Vagina (tissue), 2 donors: ENCODE data around the gene MAP4K4. TPM values are rescaled to one million over a fixed set of nuclear protein-coding genes. Genes with fewer than 3 reads are reported as not detected.

ENCODE experiments used
- DNase-seq, 2 donors: peaks; one replicate each; pipeline ENCODE4 v3.0.0-alpha.2; 2017; ENCODE audit errors: extremely low spot score in 2 of 2
- H3K27ac ChIP-seq: fragments of 200-600 bp; sonication (generic); one replicate; pipeline ENCODE4 v1.5.1; 2019
- H3K27me3 ChIP-seq: fragments of 200-600 bp; sonication (generic); one replicate; pipeline ENCODE4 v1.5.1; 2019
- H3K36me3 ChIP-seq, 2 donors: fragments of 200-600 bp; sonication (generic); one replicate each; pipeline ENCODE4 v1.5.1; 2017 to 2019
- H3K4me1 ChIP-seq: fragments of 200-600 bp; sonication (generic); one replicate; pipeline ENCODE4 v1.5.1; 2019
- H3K4me3 ChIP-seq, 2 donors: fragments of 200-600 bp; sonication (generic); 1 replicate in 1 of 2; 2 replicates in 1 of 2; pipeline ENCODE4 v1.5.1; 2016 to 2019
- H3K9me3 ChIP-seq: fragments of 200-600 bp; sonication (generic); one replicate; pipeline ENCODE4 v1.5.1; 2019
- POLR2A ChIP-seq, 2 donors: fragments of 450-650 bp; IDR thresholded peaks; one replicate each; pipeline ENCODE4 v1.6.1; 2017; ENCODE audit warnings: antibody characterized with exemption in 2 of 2, mild to moderate bottlenecking in 2 of 2, moderate library complexity in 2 of 2
- POLR2AphosphoS5 ChIP-seq, 2 donors: sonication (generic); formaldehyde crosslinking; IDR thresholded peaks; one replicate each; pipeline ENCODE4 v1.9.0; 2017; ENCODE audit warnings: antibody characterized with exemption in 2 of 2, mild to moderate bottlenecking in 2 of 2, low read depth in 1 of 2; ENCODE audit not compliant: insufficient read depth in 1 of 2
- intact Hi-C: fragments of 100-400 bp; cut with DNase I; formaldehyde crosslinking; loops from one replicate; pipeline ENCODE4 v1.15.1; 2023
- total RNA-seq: library from RNA; depleted of rRNA; stranded (reverse); fragments of >200 nt; gene quantifications from one replicate; pipeline ENCODE4 v1.2.3, GENCODE V29; 2016
- TF ChIP-seq, protein P1 (sequence below), 3 experiments: fragments of 450-650 bp in 2 of 3; fragments of 200-600 bp in 1 of 3; sonication (generic) in 1 of 3; IDR thresholded peaks; one replicate each; pipeline ENCODE4 v1.5.1; 2017 to 2019; ENCODE audit warnings: antibody characterized with exemption in 3 of 3, mild to moderate bottlenecking in 2 of 3, moderate library complexity in 2 of 3

The MAP4K4 gene
- total RNA-seq, 1 donor from 2014 or later, result 75.9 TPM

DNA sequence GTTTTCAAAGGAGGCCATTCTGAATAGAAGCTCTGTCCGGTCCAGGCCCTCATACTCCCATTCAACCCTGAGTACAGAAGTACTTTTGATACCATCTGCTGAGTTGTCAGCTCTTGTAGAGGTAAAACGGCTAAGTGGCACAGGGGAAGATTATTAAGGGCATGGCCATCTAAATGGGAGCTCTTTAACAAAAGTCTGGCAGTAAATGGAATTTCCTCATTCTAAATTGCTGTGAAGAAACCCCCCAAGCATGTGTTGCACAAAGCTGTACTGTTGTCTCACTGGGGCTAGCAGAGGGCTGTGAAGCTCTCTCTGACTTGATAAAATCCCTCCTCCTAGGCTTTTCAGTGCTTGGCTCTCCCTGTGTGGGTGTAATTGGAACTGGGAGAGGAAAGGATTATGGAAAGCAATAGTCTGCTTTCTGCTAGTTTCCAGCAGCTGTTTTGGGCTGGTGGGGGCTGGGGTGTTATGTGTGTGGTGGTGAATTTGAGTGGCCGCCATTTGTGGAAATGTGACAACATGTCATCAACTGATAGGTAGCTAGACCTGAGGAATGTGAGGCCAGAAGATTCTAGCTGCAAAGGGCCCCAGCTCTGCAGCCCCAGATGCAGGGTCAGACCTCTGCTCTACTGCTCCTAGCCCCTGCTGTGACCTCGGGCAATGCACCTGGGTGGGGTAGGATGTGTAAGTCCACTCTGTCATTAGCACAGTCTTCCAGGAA, 65.1 kb downstream of the MAP4K4 start:
- Histone ChIP-seq H3K9me3 (no peaks in the 10 kb centered on the region), H3K4me1 (peaks cover 56% of the 10 kb centered on the region), H3K36me3 (no peaks in the 10 kb centered on the region), H3K27me3 (no peaks in the 10 kb centered on the region), H3K4me3 (no peak overlapping the region), H3K27ac (peak overlapping the region; percentile 56)
- intact Hi-C loops, result no loop called here
- DNase-seq, result no peak
- TF ChIP-seq POLR2A (IDR thresholded peaks at IDR 0.05) (no peak), POLR2AphosphoS5 (IDR thresholded peaks at IDR 0.05; ENCODE audit: insufficient read depth in 1 of 2, low read depth in 1 of 2) (no peak)
- TF ChIP-seq, protein P1, sequence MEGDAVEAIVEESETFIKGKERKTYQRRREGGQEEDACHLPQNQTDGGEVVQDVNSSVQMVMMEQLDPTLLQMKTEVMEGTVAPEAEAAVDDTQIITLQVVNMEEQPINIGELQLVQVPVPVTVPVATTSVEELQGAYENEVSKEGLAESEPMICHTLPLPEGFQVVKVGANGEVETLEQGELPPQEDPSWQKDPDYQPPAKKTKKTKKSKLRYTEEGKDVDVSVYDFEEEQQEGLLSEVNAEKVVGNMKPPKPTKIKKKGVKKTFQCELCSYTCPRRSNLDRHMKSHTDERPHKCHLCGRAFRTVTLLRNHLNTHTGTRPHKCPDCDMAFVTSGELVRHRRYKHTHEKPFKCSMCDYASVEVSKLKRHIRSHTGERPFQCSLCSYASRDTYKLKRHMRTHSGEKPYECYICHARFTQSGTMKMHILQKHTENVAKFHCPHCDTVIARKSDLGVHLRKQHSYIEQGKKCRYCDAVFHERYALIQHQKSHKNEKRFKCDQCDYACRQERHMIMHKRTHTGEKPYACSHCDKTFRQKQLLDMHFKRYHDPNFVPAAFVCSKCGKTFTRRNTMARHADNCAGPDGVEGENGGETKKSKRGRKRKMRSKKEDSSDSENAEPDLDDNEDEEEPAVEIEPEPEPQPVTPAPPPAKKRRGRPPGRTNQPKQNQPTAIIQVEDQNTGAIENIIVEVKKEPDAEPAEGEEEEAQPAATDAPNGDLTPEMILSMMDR (IDR thresholded peaks at IDR 0.05), result no peak

DNA sequence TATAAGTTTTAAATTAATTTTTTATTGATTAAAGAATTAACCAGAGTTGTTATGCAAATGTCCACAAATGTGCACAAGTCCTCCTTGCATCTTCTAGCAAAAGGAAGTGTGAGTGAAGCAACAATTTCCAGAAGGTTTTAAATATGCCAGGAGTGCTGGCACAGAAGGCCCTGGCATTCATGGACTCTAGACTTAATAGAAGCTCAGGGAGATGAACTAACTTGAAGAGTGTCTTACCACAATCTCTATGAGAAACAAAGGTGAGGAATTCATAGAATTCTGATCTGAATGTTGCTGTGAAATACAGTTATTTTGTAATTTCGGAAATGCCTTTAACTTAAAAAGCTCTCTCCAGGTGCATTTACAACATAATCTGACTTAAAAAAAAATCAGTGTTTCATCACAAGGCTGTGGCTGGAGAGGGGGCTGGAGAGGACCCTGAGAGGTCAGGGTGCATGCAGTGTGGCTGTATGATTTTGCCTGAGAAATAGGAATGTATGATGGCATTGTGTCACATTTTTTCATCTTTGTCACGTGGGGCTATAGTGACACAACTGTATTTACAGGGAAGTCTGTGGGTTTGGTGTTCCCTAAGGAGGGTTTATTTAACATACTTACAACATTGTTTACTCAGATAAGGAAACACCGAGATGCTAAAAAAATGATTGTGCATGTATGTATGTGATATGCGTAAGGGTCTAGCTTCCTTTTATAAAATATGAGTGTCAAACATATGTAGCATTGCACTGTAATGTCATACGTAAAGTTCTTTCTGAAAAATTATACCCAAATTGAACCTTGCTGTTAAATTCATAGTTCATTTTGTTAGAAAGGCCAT, 66.2 kb downstream of the MAP4K4 start:
- TF ChIP-seq POLR2AphosphoS5 (IDR thresholded peaks at IDR 0.05; ENCODE audit: insufficient read depth in 1 of 2, low read depth in 1 of 2) (no peak), POLR2A (IDR thresholded peaks at IDR 0.05) (no peak)
- TF ChIP-seq, protein P1 (IDR thresholded peaks at IDR 0.05), result no peak
- H3K4me3 ChIP-seq, result no peak overlapping the region
- peaks cover 67% of the 10 kb centered on the region for H3K4me1 ChIP-seq
- no peaks in the 10 kb centered on the region for H3K9me3 ChIP-seq
- no peaks in the 10 kb centered on the region for H3K27me3 ChIP-seq
- H3K27ac ChIP-seq, result peak overlapping the region; percentile 56
- H3K36me3 ChIP-seq, result no peaks in the 10 kb centered on the region
- DNase-seq, result no peak
- intact Hi-C loops, result no loop called here

DNA sequence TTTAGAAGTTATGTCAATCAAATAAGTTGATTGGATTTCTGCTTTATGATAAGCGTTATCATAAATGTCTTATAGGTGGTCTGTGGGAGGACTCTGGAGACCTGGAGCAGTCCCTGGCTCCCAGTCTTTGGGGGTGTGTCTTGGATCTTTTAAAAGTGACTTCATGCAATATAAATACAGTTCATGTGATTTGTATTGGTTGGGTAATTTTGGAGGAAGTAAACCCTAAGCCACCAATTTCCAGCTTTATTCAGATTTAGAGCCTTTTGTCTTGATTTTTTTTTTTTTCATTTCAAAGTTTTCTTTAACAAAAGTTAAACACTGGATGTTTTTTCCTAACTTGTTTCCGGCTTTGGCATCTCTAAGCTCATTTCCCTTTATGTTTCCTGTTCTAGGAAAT, 68.8 kb downstream of the MAP4K4 start:
- Histone ChIP-seq H3K36me3 (no peaks in the 10 kb centered on the region), H3K9me3 (no peaks in the 10 kb centered on the region), H3K4me3 (no peak overlapping the region), H3K27ac (peak overlapping the region; percentile 69), H3K4me1 (peaks cover 81% of the 10 kb centered on the region), H3K27me3 (no peaks in the 10 kb centered on the region)
- intact Hi-C loops, result no loop called here
- DNase-seq, result no peak
- TF ChIP-seq POLR2AphosphoS5 (IDR thresholded peaks at IDR 0.05; ENCODE audit: insufficient read depth in 1 of 2, low read depth in 1 of 2) (no peak), POLR2A (IDR thresholded peaks at IDR 0.05) (no peak)
- TF ChIP-seq, protein P1 (IDR thresholded peaks at IDR 0.05), result no peak

DNA sequence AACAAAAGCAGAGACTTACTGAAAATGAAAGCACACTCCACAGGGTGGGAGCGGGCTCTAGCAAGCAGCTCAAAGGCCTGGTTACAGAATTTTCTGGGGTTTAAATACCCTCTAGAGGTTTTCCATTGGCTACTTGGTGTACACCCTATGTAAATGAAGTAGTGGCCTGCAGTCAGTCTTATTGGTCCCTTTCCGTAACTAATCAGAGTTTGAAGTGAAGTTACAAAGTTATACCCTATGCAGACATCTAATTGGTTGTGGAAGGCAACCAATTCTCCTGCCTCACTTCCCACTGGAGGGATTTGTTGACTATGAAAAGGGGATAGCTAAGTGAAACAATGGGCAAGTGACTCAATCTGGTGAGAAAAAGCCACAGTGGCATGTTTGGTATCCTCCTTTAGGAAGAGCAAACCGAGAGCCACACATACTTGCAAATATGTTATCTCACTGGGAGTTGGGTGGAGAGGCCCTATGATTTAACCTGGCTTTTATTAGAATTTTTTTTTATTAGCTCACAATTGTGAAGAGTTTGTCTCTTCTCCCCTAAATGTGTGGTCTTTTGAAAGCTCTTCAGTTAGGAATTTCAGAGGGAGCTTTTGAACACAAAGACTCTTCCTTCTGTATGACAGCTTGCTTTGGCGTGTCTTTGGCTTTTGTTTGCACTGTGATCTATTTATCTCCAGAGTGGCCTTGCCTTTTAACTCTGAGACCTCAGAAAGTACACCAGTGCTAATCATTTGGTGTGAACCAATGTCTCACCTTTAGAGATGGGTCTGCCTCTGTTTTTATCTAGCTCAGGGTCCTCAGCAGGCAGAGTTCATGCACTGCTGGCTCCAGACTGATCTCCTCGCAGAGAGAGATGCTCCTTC, 69.6 kb downstream of the MAP4K4 start:
- no peak for DNase-seq
- peak overlapping the region; percentile 69 for H3K27ac ChIP-seq
- H3K4me3 ChIP-seq, result no peak overlapping the region
- no peaks in the 10 kb centered on the region for H3K36me3 ChIP-seq
- intact Hi-C loops, result no loop called here
- TF ChIP-seq, protein P1 (IDR thresholded peaks at IDR 0.05), result no peak
- TF ChIP-seq POLR2AphosphoS5 (IDR thresholded peaks at IDR 0.05; ENCODE audit: insufficient read depth in 1 of 2, low read depth in 1 of 2) (no peak), POLR2A (IDR thresholded peaks at IDR 0.05) (no peak)
- no peaks in the 10 kb centered on the region for H3K9me3 ChIP-seq
- peaks cover 88% of the 10 kb centered on the region for H3K4me1 ChIP-seq
- H3K27me3 ChIP-seq, result no peaks in the 10 kb centered on the region
